ENCODE data around the gene PARD3B. TPM values are rescaled to one million over a fixed set of nuclear protein-coding genes. Genes with fewer than 3 reads are reported as not detected.

The PARD3B gene
- total and polyA plus RNA-seq, 2 of the 8 experiments (the other 6 are each of a cell fraction or from before 2014, with no cell fraction given), result 1.2 to 5.7 TPM

DNA sequence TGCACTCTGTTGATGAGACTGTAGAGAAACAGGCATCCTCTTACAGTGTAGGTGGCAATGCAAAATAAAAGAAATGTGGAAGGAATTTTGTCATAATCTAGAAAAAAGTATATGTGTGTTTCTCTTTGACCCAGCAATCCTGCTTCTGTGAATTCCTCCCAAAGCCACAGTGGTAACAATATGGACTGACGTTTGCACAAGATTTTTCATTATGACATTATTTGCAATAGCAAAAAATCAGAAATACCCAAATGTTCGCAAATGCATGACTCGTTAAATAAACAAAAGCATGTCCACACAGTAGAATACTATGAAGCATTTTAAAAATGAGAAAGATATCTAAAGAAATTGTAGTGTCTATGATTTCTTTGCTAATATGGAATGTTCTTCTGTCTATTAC is 881.8 kb downstream of the PARD3B start (continued):
- no peak for TF ChIP-seq RBBP5 (IDR thresholded peaks at IDR 0.05; ENCODE audit: borderline replicate concordance, low read depth, low read length)
- TF ChIP-seq SAP30 (IDR thresholded peaks at IDR 0.05; ENCODE audit: insufficient read depth, insufficient replicate concordance, low read length), result no peak
- TF ChIP-seq GTF2F1 (IDR thresholded peaks at IDR 0.05; ENCODE audit: borderline replicate concordance, low read depth, low read length), result no peak
- no peak for TF ChIP-seq SUZ12 (IDR thresholded peaks at IDR 0.05; ENCODE audit: low read length)
- TF ChIP-seq, protein P1, sequence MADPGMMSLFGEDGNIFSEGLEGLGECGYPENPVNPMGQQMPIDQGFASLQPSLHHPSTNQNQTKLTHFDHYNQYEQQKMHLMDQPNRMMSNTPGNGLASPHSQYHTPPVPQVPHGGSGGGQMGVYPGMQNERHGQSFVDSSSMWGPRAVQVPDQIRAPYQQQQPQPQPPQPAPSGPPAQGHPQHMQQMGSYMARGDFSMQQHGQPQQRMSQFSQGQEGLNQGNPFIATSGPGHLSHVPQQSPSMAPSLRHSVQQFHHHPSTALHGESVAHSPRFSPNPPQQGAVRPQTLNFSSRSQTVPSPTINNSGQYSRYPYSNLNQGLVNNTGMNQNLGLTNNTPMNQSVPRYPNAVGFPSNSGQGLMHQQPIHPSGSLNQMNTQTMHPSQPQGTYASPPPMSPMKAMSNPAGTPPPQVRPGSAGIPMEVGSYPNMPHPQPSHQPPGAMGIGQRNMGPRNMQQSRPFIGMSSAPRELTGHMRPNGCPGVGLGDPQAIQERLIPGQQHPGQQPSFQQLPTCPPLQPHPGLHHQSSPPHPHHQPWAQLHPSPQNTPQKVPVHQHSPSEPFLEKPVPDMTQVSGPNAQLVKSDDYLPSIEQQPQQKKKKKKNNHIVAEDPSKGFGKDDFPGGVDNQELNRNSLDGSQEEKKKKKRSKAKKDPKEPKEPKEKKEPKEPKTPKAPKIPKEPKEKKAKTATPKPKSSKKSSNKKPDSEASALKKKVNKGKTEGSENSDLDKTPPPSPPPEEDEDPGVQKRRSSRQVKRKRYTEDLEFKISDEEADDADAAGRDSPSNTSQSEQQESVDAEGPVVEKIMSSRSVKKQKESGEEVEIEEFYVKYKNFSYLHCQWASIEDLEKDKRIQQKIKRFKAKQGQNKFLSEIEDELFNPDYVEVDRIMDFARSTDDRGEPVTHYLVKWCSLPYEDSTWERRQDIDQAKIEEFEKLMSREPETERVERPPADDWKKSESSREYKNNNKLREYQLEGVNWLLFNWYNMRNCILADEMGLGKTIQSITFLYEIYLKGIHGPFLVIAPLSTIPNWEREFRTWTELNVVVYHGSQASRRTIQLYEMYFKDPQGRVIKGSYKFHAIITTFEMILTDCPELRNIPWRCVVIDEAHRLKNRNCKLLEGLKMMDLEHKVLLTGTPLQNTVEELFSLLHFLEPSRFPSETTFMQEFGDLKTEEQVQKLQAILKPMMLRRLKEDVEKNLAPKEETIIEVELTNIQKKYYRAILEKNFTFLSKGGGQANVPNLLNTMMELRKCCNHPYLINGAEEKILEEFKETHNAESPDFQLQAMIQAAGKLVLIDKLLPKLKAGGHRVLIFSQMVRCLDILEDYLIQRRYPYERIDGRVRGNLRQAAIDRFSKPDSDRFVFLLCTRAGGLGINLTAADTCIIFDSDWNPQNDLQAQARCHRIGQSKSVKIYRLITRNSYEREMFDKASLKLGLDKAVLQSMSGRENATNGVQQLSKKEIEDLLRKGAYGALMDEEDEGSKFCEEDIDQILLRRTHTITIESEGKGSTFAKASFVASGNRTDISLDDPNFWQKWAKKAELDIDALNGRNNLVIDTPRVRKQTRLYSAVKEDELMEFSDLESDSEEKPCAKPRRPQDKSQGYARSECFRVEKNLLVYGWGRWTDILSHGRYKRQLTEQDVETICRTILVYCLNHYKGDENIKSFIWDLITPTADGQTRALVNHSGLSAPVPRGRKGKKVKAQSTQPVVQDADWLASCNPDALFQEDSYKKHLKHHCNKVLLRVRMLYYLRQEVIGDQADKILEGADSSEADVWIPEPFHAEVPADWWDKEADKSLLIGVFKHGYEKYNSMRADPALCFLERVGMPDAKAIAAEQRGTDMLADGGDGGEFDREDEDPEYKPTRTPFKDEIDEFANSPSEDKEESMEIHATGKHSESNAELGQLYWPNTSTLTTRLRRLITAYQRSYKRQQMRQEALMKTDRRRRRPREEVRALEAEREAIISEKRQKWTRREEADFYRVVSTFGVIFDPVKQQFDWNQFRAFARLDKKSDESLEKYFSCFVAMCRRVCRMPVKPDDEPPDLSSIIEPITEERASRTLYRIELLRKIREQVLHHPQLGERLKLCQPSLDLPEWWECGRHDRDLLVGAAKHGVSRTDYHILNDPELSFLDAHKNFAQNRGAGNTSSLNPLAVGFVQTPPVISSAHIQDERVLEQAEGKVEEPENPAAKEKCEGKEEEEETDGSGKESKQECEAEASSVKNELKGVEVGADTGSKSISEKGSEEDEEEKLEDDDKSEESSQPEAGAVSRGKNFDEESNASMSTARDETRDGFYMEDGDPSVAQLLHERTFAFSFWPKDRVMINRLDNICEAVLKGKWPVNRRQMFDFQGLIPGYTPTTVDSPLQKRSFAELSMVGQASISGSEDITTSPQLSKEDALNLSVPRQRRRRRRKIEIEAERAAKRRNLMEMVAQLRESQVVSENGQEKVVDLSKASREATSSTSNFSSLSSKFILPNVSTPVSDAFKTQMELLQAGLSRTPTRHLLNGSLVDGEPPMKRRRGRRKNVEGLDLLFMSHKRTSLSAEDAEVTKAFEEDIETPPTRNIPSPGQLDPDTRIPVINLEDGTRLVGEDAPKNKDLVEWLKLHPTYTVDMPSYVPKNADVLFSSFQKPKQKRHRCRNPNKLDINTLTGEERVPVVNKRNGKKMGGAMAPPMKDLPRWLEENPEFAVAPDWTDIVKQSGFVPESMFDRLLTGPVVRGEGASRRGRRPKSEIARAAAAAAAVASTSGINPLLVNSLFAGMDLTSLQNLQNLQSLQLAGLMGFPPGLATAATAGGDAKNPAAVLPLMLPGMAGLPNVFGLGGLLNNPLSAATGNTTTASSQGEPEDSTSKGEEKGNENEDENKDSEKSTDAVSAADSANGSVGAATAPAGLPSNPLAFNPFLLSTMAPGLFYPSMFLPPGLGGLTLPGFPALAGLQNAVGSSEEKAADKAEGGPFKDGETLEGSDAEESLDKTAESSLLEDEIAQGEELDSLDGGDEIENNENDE (IDR thresholded peaks at IDR 0.05; ENCODE audit: insufficient replicate concordance, low read length), result no peak
- TF ChIP-seq SIRT6 (IDR thresholded peaks at IDR 0.05; ENCODE audit: low read length), result no peak
- no peak for TF ChIP-seq POLR2AphosphoS5 (IDR thresholded peaks at IDR 0.05; ENCODE audit: low read depth, low read length)

Data from H1 (cell line).